Measurements from ENCODE around the gene MACROD2. TPM values are rescaled to one million over a fixed set of nuclear protein-coding genes. Genes with fewer than 3 reads are reported as not detected.

The MACROD2 gene
- total RNA-seq, 1 donor = 1.7 TPM

DNA sequence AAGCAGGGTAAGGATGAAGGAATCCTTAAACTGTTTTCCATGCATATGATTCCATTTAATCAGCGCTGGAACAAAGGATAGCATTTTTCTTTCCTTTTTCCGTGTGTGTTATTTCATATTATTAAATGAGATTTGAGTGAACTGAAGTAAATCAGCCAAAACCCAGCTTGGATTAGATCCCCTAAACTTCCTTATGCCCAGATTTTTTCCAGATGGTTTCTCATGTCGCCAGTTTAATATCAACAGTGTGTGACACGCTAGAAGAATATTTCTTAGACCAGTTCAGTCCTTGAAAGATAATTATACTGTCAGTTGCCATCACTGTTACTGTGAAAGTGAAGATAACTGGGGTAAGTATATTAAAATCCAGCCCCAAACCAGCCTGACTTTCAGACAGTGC is 1568.5 kb downstream of the MACROD2 start:
- Histone ChIP-seq H3K9me3 (ENCODE audit: low read depth, low read length) (no peaks in the 10 kb centered on the region), H3K27me3 (ENCODE audit: insufficient read depth, low read length) (no peaks in the 10 kb centered on the region), H3K4me3 (ENCODE audit: low read length) (no peak overlapping the region), H3K4me1 (ENCODE audit: insufficient read depth, low read length) (no peaks in the 10 kb centered on the region)

DNA sequence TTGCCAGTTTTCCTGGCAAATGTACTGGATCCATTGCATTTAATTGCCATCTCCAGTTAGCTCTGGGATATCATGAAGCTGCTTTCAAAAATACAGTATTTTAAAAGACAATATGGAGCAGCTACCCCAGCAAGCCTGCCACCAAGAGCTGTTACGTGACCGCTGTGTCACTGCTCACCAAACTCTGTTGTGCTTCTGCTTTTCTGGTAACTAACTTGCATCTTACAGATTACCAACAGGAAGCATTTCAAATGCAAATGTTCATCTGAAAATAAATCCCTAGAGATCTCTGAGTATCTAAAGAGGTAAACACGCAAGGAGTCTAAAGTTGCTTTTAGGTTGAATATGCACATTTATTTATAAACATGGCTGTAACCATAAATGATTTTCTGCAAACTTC is 1569.7 kb downstream of the MACROD2 start:
- no peaks in the 10 kb centered on the region for H3K27me3 ChIP-seq (ENCODE audit: insufficient read depth, low read length)
- no peaks in the 10 kb centered on the region for H3K9me3 ChIP-seq (ENCODE audit: low read depth, low read length)
- H3K4me3 ChIP-seq (ENCODE audit: low read length) = no peak overlapping the region
- no peaks in the 10 kb centered on the region for H3K4me1 ChIP-seq (ENCODE audit: insufficient read depth, low read length)

DNA sequence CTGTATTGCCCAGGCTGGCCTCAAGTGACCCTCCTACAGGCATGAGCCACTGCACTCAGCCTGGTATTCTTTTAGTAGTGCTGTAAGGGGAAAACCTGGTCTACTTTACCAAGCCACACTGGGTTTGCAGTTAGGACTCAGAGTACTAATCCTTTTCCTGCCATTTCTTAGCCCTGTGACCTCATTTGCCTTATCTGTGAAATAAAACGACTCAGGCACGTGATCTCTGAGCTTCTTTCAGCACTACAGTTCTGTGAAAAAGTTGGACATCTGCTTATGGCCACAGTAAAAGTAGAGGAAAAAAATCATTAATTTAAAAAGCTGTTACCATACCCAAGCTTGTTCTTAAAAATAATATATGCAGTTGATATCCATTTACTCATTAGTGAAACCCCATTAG is 1570.5 kb downstream of the MACROD2 start:
- Histone ChIP-seq H3K4me3 (ENCODE audit: low read length) (no peak overlapping the region), H3K4me1 (ENCODE audit: insufficient read depth, low read length) (no peaks in the 10 kb centered on the region), H3K27me3 (ENCODE audit: insufficient read depth, low read length) (no peaks in the 10 kb centered on the region), H3K9me3 (ENCODE audit: low read depth, low read length) (no peaks in the 10 kb centered on the region)

DNA sequence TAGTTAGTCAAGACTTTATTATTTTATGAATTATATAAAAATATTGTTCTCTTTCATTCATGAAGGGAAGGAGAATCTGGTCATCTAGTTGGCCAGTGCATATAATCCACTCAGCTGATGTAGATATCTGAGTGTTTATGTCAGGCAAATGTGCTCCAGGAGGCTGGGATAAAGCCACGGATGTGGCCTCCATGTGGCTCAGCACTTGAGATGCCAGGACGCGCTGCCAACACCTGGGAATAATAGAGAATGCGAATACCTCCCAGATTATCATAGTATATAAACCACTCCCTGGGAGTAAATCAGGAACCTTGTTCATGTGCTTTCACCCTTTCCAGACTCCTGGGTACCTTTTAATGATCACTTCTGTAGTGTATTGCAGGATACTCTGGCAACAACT is 1571.9 kb downstream of the MACROD2 start:
- Histone ChIP-seq H3K4me1 (ENCODE audit: insufficient read depth, low read length) (no peaks in the 10 kb centered on the region), H3K27me3 (ENCODE audit: insufficient read depth, low read length) (no peaks in the 10 kb centered on the region), H3K9me3 (ENCODE audit: low read depth, low read length) (no peaks in the 10 kb centered on the region), H3K4me3 (ENCODE audit: low read length) (no peak overlapping the region)

DNA sequence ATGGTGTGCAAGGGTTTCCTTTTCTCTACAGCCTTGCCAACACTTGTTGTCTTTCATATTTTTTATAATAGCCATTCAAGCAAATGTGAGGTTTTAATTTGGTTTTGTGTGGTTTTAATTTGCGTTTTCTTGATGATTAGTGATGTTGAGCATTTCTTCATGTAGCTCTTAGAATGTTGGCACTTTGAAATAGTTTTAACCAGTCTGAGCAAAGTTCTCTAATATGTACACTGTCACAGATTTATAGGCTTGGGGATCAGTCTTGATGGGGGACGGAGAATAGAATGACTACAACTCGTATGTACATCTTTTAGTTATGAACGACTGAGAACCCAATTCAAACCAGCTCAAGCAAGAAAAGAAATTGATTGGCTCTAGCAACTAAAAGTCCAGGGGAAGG is 1574.8 kb downstream of the MACROD2 start:
- no peaks in the 10 kb centered on the region for H3K4me1 ChIP-seq (ENCODE audit: insufficient read depth, low read length)
- H3K4me3 ChIP-seq (ENCODE audit: low read length) = no peak overlapping the region
- H3K9me3 ChIP-seq (ENCODE audit: low read depth, low read length) = no peaks in the 10 kb centered on the region
- H3K27me3 ChIP-seq (ENCODE audit: insufficient read depth, low read length) = no peaks in the 10 kb centered on the region

DNA sequence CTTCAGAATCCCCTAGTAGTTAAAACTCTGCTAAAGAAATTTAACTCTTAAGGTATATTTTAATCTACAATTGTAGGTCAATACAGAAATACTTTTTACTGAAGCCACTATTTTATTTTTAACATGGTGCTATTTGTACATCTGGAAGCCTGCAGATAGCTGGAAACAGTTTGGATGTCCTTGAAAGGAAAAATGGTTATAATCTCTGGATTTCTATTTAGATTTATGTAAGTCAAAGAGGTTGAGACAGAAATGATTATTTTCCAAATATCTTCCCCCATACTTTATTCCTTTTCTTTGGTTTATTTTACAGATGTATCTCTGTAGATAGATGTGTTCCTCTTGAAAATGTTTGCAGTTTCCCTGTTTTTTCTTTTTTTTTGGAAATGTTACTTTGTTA is 1575.7 kb downstream of the MACROD2 start:
- H3K4me3 ChIP-seq (ENCODE audit: low read length) = no peak overlapping the region
- H3K9me3 ChIP-seq (ENCODE audit: low read depth, low read length) = no peaks in the 10 kb centered on the region
- no peaks in the 10 kb centered on the region for H3K4me1 ChIP-seq (ENCODE audit: insufficient read depth, low read length)
- no peaks in the 10 kb centered on the region for H3K27me3 ChIP-seq (ENCODE audit: insufficient read depth, low read length)

DNA sequence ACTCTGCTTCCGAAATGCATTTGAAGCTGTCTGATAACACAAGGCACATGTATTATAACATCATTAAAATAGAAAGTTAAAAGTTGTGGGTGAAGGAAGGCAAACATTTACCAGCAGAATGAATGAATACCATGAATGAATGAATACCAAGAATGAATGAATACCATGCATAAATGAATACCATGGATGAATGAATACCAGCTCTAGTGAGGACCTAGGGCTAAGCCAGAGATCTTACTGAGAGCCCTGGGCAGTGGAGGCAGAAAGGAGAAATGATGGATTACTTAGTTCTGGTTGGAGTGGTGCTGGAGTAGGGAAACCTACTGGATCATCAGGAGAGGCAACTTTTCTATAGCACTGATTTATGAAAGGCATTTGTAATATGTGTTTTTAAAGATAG is 1579.9 kb downstream of the MACROD2 start:
- Histone ChIP-seq H3K4me3 (ENCODE audit: low read length) (no peak overlapping the region), H3K4me1 (ENCODE audit: insufficient read depth, low read length) (no peaks in the 10 kb centered on the region), H3K27me3 (ENCODE audit: insufficient read depth, low read length) (no peaks in the 10 kb centered on the region), H3K9me3 (ENCODE audit: low read depth, low read length) (no peaks in the 10 kb centered on the region)

DNA sequence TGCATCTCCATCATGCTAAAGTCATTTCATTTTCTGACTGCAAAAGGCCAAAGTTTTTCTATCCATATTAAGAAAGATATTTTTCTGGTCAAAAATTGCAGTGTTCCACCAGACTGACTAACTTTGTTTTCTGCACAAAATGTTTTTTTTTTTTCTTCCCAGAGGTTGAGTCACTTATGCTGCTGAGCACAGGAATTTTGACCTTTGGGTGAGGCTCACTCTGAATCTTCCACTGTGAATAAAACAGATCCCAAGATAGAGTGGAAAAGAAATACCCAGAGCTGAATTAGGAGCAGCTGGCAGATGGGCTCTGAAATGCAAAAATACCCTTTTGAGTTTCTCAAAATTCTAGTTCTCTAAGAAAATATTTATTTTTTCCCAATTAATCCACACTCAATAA is 1581.1 kb downstream of the MACROD2 start:
- Histone ChIP-seq H3K4me1 (ENCODE audit: insufficient read depth, low read length) (no peaks in the 10 kb centered on the region), H3K27me3 (ENCODE audit: insufficient read depth, low read length) (no peaks in the 10 kb centered on the region)

DNA sequence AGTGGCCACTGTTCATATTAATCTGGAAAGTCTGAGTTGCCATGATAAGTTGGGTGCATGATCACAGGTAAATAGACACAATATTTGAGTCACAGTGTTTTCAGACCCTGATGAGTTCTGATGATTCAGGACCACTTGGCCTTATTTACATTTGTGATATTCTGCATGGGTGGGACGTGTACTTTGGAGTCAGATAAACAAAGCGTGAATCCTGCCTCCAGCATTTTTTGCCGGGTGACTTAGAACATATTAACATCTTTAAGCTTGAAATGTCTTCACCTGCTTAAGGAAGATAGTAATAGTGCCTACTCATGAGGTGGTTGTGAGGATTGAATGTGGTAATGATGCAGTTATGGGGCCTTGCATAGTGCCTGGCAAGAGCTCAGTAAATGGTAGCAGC is 1582.8 kb downstream of the MACROD2 start:
- Histone ChIP-seq H3K4me1 (ENCODE audit: insufficient read depth, low read length) (no peaks in the 10 kb centered on the region), H3K27me3 (ENCODE audit: insufficient read depth, low read length) (no peaks in the 10 kb centered on the region), H3K9me3 (ENCODE audit: low read depth, low read length) (no peaks in the 10 kb centered on the region), H3K4me3 (ENCODE audit: low read length) (no peak overlapping the region)

More for the DNA sequence above, 1581.1 kb downstream of the MACROD2 start:
- Histone ChIP-seq H3K4me3 (ENCODE audit: low read length) (no peak overlapping the region), H3K9me3 (ENCODE audit: low read depth, low read length) (no peaks in the 10 kb centered on the region)

DNA sequence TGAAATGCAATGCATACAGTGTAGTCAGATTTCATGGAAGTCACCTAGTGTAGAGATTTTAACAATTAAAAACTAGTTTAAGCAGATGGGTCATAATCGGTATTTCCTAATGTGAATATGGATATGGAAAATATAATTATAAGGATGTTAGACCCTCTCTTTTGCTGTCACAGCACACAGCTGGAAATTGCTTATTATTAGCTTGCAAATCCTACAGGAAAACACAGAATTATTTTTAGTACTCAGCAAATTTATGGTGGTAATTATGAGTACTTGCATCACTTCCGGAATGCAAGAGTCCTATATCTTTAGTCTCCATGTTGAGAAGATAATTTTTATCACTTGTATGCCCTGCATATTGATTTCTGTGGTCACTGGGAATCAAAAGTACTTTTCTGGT is 1584.4 kb downstream of the MACROD2 start:
- Histone ChIP-seq H3K27me3 (ENCODE audit: insufficient read depth, low read length) (no peaks in the 10 kb centered on the region), H3K4me1 (ENCODE audit: insufficient read depth, low read length) (no peaks in the 10 kb centered on the region), H3K4me3 (ENCODE audit: low read length) (no peak overlapping the region), H3K9me3 (ENCODE audit: low read depth, low read length) (no peaks in the 10 kb centered on the region)

DNA sequence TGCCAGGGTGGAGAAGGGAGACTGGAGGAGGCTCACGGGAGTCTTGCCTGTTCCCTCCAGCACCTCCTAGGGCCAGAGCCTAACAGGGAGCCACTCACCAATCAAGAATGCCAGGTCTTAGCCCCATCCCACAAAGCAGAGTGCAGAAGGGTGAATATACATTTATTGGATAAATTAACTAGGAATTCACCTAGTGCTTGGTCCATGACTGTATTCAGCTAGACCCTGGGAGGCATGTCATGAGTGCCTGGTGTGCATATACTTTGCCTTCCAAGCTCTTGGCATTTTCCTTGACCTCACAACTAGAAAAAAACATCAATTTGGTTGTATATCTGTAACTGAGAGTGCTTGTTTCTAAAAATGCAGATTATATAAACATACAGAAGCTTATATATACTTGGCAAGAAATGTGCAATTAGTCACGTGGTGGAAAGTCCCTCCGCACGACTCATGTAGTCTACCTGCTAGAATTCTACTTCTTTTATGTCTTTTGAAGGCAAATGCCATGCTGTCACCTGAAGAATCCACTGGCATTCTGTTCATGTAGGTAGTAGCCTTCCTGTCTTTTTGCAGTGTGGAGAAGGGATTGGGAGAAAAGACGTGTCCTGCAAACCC is 1586.9 kb downstream of the MACROD2 start:
- Histone ChIP-seq H3K9me3 (ENCODE audit: low read depth, low read length) (no peaks in the 10 kb centered on the region), H3K4me1 (ENCODE audit: insufficient read depth, low read length) (no peaks in the 10 kb centered on the region), H3K27me3 (ENCODE audit: insufficient read depth, low read length) (no peaks in the 10 kb centered on the region), H3K4me3 (ENCODE audit: low read length) (no peak overlapping the region)

DNA sequence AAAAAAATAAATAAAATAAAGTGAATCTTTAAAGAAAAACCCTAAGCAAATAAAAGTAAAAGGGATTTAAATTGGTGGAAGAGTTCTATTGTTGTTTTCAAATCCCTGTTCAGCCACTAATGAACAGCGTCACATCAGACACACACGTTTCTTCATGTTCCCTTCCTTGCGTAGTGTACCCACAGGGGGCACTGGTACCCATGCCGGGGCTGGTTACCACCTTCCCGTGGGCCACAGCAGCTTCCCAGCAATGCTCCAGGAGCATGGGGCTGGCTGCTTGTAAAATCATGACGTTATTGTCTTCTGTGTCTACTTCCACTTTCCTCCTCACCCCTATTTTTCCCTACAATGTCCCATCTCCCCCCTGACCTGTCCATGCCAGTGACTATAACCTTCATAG is 1589.2 kb downstream of the MACROD2 start:
- no peaks in the 10 kb centered on the region for H3K9me3 ChIP-seq (ENCODE audit: low read depth, low read length)
- H3K4me3 ChIP-seq (ENCODE audit: low read length) = no peak overlapping the region
- H3K4me1 ChIP-seq (ENCODE audit: insufficient read depth, low read length) = no peaks in the 10 kb centered on the region
- no peaks in the 10 kb centered on the region for H3K27me3 ChIP-seq (ENCODE audit: insufficient read depth, low read length)

DNA sequence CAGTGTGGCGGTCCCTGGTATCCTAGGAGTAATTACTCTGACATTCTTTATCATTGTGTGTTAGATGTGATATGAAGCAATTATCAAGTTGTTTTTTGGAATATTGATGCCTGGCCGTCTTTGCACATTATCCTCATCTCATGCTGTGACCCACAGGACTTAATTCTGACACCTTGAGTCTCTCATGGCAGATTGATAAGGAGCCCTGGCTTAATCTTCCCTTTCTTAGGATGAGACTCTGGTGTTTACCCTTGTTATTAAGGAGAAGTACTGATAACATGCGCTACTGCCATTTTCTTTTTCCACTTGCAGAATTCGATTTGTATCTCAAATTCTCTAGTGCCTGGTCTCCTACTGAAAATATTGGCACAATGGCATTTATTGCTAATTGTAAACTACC is 1597.8 kb downstream of the MACROD2 start:
- Histone ChIP-seq H3K4me3 (ENCODE audit: low read length) (no peak overlapping the region), H3K4me1 (ENCODE audit: insufficient read depth, low read length) (no peaks in the 10 kb centered on the region), H3K27me3 (ENCODE audit: insufficient read depth, low read length) (no peaks in the 10 kb centered on the region), H3K9me3 (ENCODE audit: low read depth, low read length) (no peaks in the 10 kb centered on the region)

DNA sequence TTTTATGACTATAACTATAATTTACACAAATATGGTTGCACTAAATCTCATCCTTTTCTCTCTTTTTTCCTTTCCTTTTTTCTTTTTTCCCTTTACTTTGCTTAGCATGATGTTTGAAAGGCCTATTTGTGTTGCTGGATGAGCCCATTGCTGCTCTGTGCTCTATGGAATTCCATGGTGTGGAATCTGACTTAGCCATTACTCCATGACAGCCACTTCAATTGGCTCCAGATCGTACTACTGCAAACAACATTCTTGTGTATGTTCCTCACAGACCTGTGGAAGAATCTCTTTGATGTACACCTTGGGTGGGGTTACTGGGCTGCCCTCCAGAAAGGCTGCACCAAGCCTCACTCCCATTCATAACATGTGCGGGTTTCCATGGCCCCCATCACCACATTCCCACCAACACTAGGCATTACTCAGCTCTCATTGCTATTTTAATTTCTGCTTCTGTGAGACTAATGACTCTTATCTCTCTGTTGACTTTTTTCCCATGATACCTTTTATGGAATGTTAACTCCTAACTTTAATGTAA is 1598.9 kb downstream of the MACROD2 start:
- H3K27me3 ChIP-seq (ENCODE audit: insufficient read depth, low read length) = no peaks in the 10 kb centered on the region
- H3K9me3 ChIP-seq (ENCODE audit: low read depth, low read length) = no peaks in the 10 kb centered on the region
- H3K4me3 ChIP-seq (ENCODE audit: low read length) = no peak overlapping the region
- H3K4me1 ChIP-seq (ENCODE audit: insufficient read depth, low read length) = no peaks in the 10 kb centered on the region

DNA sequence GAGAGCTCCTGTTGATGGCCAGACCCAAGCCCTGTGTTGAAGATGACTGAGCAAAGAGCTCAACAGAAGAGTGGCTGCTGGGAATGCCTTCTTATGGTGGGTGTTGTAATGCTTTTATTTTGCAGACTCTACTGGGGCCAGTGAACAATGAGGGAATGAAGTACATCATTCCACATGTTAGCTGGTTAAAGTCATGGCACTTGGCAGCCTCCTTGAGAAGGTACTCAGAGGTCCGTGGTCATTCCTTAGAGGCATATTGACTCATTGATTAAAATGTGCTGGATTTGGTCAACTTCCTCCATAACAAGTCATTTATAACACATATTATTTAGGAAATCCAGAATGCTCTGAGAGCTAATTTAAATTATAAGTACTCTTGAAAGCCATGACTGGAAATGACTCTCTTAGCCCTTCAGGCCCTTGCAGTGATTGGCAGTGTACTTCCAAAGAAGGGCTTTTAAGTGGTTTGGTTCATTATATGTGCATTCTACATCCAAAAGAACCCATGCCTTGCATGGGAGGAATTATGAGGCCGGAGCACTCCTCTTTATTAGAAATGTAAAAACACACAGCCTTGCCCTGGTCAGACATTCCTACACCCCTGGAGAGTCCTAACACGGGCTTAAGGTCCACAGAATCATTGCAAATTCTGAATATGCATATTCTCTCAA is 1601.0 kb downstream of the MACROD2 start:
- no peaks in the 10 kb centered on the region for H3K27me3 ChIP-seq (ENCODE audit: insufficient read depth, low read length)
- no peaks in the 10 kb centered on the region for H3K4me1 ChIP-seq (ENCODE audit: insufficient read depth, low read length)
- no peaks in the 10 kb centered on the region for H3K9me3 ChIP-seq (ENCODE audit: low read depth, low read length)
- no peak overlapping the region for H3K4me3 ChIP-seq (ENCODE audit: low read length)

DNA sequence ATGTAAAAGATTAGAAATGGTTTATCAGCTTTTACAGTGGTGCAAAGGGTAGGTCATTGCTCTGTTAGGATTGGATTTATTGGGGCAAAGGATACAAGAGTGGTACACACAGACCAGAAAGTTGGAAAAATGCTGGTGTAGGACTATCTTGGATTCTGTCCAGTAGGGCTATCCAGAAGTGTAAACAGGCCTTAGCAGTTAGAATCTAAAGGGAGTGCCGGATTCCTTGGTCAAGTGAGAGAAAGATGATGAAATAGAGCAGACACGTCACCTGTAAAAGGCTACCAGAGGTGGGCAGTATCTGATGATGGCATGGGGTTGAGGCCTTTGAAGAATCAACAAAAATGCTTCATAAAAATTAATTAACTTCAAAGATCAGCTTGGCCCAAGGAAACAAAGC is 1602.0 kb downstream of the MACROD2 start:
- no peaks in the 10 kb centered on the region for H3K4me1 ChIP-seq (ENCODE audit: insufficient read depth, low read length)
- H3K27me3 ChIP-seq (ENCODE audit: insufficient read depth, low read length) = no peaks in the 10 kb centered on the region
- H3K4me3 ChIP-seq (ENCODE audit: low read length) = no peak overlapping the region
- H3K9me3 ChIP-seq (ENCODE audit: low read depth, low read length) = no peaks in the 10 kb centered on the region
